ENCODE results near the gene PHLDA3.
"Not testable (repeated sequence)": the region's sequence is repeated elsewhere in the genome, so short reads cannot be mapped to it uniquely, and the experiment has no call there.

Gene PHLDA3

GRCh38 chr1:201482755-201483154 lies 13.8 kb upstream of the PHLDA3 start:
- H3K27me3 ChIP-seq (ENCODE audit: control insufficient read depth, insufficient read depth, low read length): peaks cover 10% of the 10 kb centered on the region
- peaks cover 8% of the 10 kb centered on the region; the same call in 1 of the 2 replicates for H3K4me1 ChIP-seq (ENCODE audit: control insufficient read depth, insufficient read depth, low read length)
- H3K9ac ChIP-seq (ENCODE audit: low read depth, low read length): no peak overlapping the region
- no peak overlapping the region for H3K4me3 ChIP-seq (ENCODE audit: low read depth, low read length)
- H3K9me3 ChIP-seq (ENCODE audit: control insufficient read depth, insufficient read depth, low read length): no peaks in the 10 kb centered on the region
- H3K27ac ChIP-seq (ENCODE audit: low read depth, low read length): no peak overlapping the region
- no peaks in the 10 kb centered on the region for H3K36me3 ChIP-seq (ENCODE audit: control insufficient read depth, insufficient read depth, low read length)

DNA sequence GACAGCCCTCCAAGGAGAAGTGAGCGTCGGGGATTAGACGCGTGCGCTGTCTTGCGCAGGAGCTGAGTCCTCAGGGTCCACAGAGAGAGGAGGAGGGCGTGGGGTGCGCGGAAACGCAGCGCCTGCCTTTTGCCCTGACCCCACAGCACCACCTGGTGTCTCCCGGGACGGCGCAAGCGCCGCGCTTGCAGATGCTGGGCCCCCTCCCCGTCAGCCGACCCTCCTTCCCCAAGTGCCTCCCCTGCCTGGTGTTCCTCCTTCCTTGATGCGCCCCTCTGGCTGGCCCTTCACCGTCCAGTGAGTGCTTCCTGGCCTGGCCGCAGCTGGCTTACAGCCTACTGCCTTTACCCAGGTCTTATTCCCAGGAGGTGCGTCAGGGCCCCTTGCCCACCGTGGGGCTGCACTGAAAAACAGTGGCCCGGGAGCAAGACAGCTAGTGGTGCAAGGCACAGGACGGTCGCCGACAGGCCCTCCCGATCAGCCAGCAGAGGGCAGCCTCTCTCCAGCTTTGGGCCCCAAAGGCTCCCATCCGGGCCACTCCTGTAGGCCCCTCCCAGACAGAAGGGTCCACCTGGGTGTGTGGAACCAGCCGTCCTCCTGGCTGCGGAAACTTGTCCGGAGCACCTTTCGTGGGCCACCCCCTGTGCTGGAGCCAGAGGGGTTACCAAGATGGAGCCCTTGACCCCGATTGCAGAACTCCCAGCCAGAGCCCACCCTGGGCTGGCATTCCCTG lies 12.9 kb upstream of the PHLDA3 start:
- H3K27ac ChIP-seq (ENCODE audit: low read depth, low read length): no peak overlapping the region
- H3K9me3 ChIP-seq (ENCODE audit: control insufficient read depth, insufficient read depth, low read length): no peaks in the 10 kb centered on the region
- peaks cover 8% of the 10 kb centered on the region; the same call in 1 of the 2 replicates for H3K4me1 ChIP-seq (ENCODE audit: control insufficient read depth, insufficient read depth, low read length)
- no peak overlapping the region for H3K9ac ChIP-seq (ENCODE audit: low read depth, low read length)
- peaks cover 10% of the 10 kb centered on the region for H3K27me3 ChIP-seq (ENCODE audit: control insufficient read depth, insufficient read depth, low read length)
- peak overlapping the region; percentile 55 for H3K4me3 ChIP-seq (ENCODE audit: low read depth, low read length)
- no peaks in the 10 kb centered on the region for H3K36me3 ChIP-seq (ENCODE audit: control insufficient read depth, insufficient read depth, low read length)

GRCh38 chr1:201481004-201481380 lies 12.0 kb upstream of the PHLDA3 start:
- Histone ChIP-seq H3K36me3 (ENCODE audit: control insufficient read depth, insufficient read depth, low read length) (no peaks in the 10 kb centered on the region), H3K4me1 (ENCODE audit: control insufficient read depth, insufficient read depth, low read length) (peaks cover 8% of the 10 kb centered on the region; the same call in 1 of the 2 replicates), H3K27me3 (ENCODE audit: control insufficient read depth, insufficient read depth, low read length) (peaks cover 10% of the 10 kb centered on the region), H3K27ac (ENCODE audit: low read depth, low read length) (no peak overlapping the region), H3K9ac (ENCODE audit: low read depth, low read length) (0 out of 2 replicates have a peak overlapping the region, but pooled peaks have one; percentile 25), H3K4me3 (ENCODE audit: low read depth, low read length) (peak overlapping the region; percentile 55), H3K9me3 (ENCODE audit: control insufficient read depth, insufficient read depth, low read length) (no peaks in the 10 kb centered on the region)

- H3K27me3 ChIP-seq (ENCODE audit: control insufficient read depth, insufficient read depth, low read length): peaks cover 10% of the 10 kb centered on the region
- H3K27ac ChIP-seq (ENCODE audit: low read depth, low read length): no peak overlapping the region
- H3K36me3 ChIP-seq (ENCODE audit: control insufficient read depth, insufficient read depth, low read length): no peaks in the 10 kb centered on the region
- peak overlapping the region; percentile 55 for H3K4me3 ChIP-seq (ENCODE audit: low read depth, low read length)
- H3K9me3 ChIP-seq (ENCODE audit: control insufficient read depth, insufficient read depth, low read length): no peaks in the 10 kb centered on the region
- H3K4me1 ChIP-seq (ENCODE audit: control insufficient read depth, insufficient read depth, low read length): peaks cover 8% of the 10 kb centered on the region; the same call in 1 of the 2 replicates
- 0 out of 2 replicates have a peak overlapping the region, but pooled peaks have one; percentile 25 for H3K9ac ChIP-seq (ENCODE audit: low read depth, low read length)
Observed at GRCh38 chr1:201480231-201481003, 11.4 kb upstream of the PHLDA3 start.

GRCh38 chr1:201479201-201479730 lies 10.3 kb upstream of the PHLDA3 start:
- no peak overlapping the region for H3K9ac ChIP-seq (ENCODE audit: low read depth, low read length)
- H3K9me3 ChIP-seq (ENCODE audit: control insufficient read depth, insufficient read depth, low read length): no peaks in the 10 kb centered on the region
- H3K4me3 ChIP-seq (ENCODE audit: low read depth, low read length): no peak overlapping the region
- peaks cover 8% of the 10 kb centered on the region; the same call in 1 of the 2 replicates for H3K4me1 ChIP-seq (ENCODE audit: control insufficient read depth, insufficient read depth, low read length)
- no peak overlapping the region for H3K27ac ChIP-seq (ENCODE audit: low read depth, low read length)
- no peaks in the 10 kb centered on the region for H3K36me3 ChIP-seq (ENCODE audit: control insufficient read depth, insufficient read depth, low read length)
- H3K27me3 ChIP-seq (ENCODE audit: control insufficient read depth, insufficient read depth, low read length): peaks cover 10% of the 10 kb centered on the region

- H3K36me3 ChIP-seq (ENCODE audit: control insufficient read depth, insufficient read depth, low read length); H3K9ac ChIP-seq (ENCODE audit: low read depth, low read length); H3K9me3 ChIP-seq (ENCODE audit: control insufficient read depth, insufficient read depth, low read length); H3K27me3 ChIP-seq (ENCODE audit: control insufficient read depth, insufficient read depth, low read length); H3K27ac ChIP-seq (ENCODE audit: low read depth, low read length); H3K4me3 ChIP-seq (ENCODE audit: low read depth, low read length); H3K4me1 ChIP-seq (ENCODE audit: control insufficient read depth, insufficient read depth, low read length): not testable (repeated sequence)
Observed at GRCh38 chr1:201478666-201479065, 9.7 kb upstream of the PHLDA3 start.

- no peaks in the 10 kb centered on the region for H3K9me3 ChIP-seq (ENCODE audit: control insufficient read depth, insufficient read depth, low read length)
- H3K4me1 ChIP-seq (ENCODE audit: control insufficient read depth, insufficient read depth, low read length): peaks cover 8% of the 10 kb centered on the region; the same call in 1 of the 2 replicates
- H3K27me3 ChIP-seq (ENCODE audit: control insufficient read depth, insufficient read depth, low read length): peaks cover 11% of the 10 kb centered on the region
- no peaks in the 10 kb centered on the region for H3K36me3 ChIP-seq (ENCODE audit: control insufficient read depth, insufficient read depth, low read length)
- no peak overlapping the region for H3K9ac ChIP-seq (ENCODE audit: low read depth, low read length)
- no peak overlapping the region for H3K27ac ChIP-seq (ENCODE audit: low read depth, low read length)
- no peak overlapping the region for H3K4me3 ChIP-seq (ENCODE audit: low read depth, low read length)
Observed at GRCh38 chr1:201476670-201477344, 7.8 kb upstream of the PHLDA3 start.

- Histone ChIP-seq H3K36me3 (ENCODE audit: control insufficient read depth, insufficient read depth, low read length) (no peaks in the 10 kb centered on the region), H3K9me3 (ENCODE audit: control insufficient read depth, insufficient read depth, low read length) (no peaks in the 10 kb centered on the region), H3K4me1 (ENCODE audit: control insufficient read depth, insufficient read depth, low read length) (peaks cover 8% of the 10 kb centered on the region; the same call in 1 of the 2 replicates), H3K4me3 (ENCODE audit: low read depth, low read length) (no peak overlapping the region), H3K9ac (ENCODE audit: low read depth, low read length) (no peak overlapping the region), H3K27ac (ENCODE audit: low read depth, low read length) (no peak overlapping the region), H3K27me3 (ENCODE audit: control insufficient read depth, insufficient read depth, low read length) (peaks cover 12% of the 10 kb centered on the region)
Observed at GRCh38 chr1:201475915-201476669, 7.1 kb upstream of the PHLDA3 start.

GRCh38 chr1:201475130-201475529 lies 6.1 kb upstream of the PHLDA3 start:
- Histone ChIP-seq H3K4me1 (ENCODE audit: control insufficient read depth, insufficient read depth, low read length) (peaks cover 10% of the 10 kb centered on the region), H3K4me3 (ENCODE audit: low read depth, low read length) (no peak overlapping the region), H3K36me3 (ENCODE audit: control insufficient read depth, insufficient read depth, low read length) (no peaks in the 10 kb centered on the region), H3K27ac (ENCODE audit: low read depth, low read length) (no peak overlapping the region), H3K9me3 (ENCODE audit: control insufficient read depth, insufficient read depth, low read length) (no peaks in the 10 kb centered on the region), H3K27me3 (ENCODE audit: control insufficient read depth, insufficient read depth, low read length) (peaks cover 17% of the 10 kb centered on the region), H3K9ac (ENCODE audit: low read depth, low read length) (no peak overlapping the region)

- Histone ChIP-seq H3K9ac (ENCODE audit: low read depth, low read length) (no peak overlapping the region), H3K4me3 (ENCODE audit: low read depth, low read length) (no peak overlapping the region), H3K27ac (ENCODE audit: low read depth, low read length) (no peak overlapping the region), H3K27me3 (ENCODE audit: control insufficient read depth, insufficient read depth, low read length) (peaks cover 30% of the 10 kb centered on the region), H3K9me3 (ENCODE audit: control insufficient read depth, insufficient read depth, low read length) (no peaks in the 10 kb centered on the region), H3K36me3 (ENCODE audit: control insufficient read depth, insufficient read depth, low read length) (no peaks in the 10 kb centered on the region), H3K4me1 (ENCODE audit: control insufficient read depth, insufficient read depth, low read length) (peaks cover 10% of the 10 kb centered on the region)
Observed at GRCh38 chr1:201473296-201473695, 4.3 kb upstream of the PHLDA3 start.
